Measurements from ENCODE around the gene ATP13A2.
"Not testable (repeated sequence)": the region's sequence is repeated elsewhere in the genome, so short reads cannot be mapped to it uniquely, and the experiment has no call there.

The ATP13A2 gene

GRCh38 chr1:16978139-16978538 is 33.6 kb downstream of the ATP13A2 start:
- DNase-seq = no peak

- DNase-seq = no peak
Measured at GRCh38 chr1:16977377-16977776, 34.4 kb downstream of the ATP13A2 start.

DNA sequence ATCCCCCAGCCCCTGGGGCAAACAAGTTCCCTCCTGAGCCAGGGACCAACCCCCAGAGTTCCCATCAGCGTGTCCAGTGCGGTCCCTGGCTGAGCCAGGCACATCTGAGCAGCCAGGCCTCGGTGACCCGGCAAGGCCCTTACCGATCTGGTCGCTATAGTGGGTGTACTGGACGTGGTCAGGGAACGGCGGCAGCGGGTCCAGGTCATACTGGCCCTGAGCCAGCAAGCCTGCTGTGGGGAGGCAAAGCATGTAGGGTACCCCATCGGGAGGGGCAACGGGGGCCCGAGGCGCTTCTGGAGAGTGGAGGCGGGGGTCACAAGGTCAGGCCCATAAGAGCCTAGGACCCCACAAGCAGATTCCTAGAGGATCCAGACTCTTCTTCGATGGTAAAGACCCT is 34.8 kb downstream of the ATP13A2 start:
- DNase-seq = no peak

DNA sequence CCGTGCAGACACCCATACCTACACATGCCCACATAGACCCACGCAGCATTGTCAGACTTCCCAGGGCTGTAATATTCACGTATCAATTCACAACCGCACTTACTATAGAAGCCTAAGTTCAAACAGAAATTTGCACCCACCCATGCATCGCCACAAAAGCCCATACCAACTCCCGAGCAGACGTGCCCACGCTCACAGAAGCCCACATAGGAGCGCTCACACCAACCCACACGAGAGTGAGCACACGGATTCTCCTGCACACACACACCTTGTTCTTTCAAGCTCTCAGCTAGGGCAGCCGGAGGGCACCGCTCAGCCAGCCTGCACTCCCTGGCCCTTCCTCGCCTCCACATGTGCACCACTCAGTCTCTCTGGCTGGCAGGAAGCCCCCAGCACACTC is 35.9 kb downstream of the ATP13A2 start:
- no peak for DNase-seq

DNA sequence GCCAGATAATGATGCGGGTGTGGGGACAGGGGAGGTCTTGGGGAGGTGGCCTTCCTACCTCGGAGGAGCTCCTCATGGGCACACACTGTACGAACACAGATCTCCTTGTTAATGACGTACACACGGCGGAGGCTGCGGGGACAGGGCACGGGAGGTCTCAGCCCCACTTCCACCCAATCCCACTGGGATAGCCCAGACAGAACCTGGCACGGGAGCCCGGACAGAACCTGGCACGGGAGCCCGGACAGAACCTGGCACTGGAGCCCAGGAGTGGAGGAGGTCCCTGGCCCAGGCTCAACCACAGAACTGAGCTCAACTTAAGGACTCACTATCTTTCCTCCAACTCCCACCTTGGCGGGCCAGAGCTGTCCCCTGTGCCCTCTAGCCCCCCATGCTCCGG is 36.5 kb downstream of the ATP13A2 start:
- DNase-seq = no peak

DNA sequence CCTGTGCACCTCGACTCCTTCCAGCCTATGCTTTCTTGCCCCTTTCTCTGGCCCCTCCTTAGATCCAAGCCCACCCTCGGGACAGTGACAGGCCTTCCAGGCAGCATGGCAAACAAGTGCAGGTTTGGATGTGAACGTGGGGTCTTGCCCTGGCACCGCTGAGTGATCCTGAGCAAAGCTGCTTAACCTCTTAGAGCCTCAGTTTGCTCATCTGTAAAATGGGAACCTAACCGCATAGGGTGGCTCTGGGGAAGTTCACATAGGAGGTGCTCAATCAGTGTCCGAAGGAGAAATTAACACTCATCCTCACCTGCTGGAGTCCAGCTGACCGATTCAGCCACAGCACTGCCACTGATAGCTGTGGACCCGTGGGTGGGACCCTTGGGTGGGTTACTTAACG is 38.5 kb downstream of the ATP13A2 start:
- no peak for DNase-seq

DNA sequence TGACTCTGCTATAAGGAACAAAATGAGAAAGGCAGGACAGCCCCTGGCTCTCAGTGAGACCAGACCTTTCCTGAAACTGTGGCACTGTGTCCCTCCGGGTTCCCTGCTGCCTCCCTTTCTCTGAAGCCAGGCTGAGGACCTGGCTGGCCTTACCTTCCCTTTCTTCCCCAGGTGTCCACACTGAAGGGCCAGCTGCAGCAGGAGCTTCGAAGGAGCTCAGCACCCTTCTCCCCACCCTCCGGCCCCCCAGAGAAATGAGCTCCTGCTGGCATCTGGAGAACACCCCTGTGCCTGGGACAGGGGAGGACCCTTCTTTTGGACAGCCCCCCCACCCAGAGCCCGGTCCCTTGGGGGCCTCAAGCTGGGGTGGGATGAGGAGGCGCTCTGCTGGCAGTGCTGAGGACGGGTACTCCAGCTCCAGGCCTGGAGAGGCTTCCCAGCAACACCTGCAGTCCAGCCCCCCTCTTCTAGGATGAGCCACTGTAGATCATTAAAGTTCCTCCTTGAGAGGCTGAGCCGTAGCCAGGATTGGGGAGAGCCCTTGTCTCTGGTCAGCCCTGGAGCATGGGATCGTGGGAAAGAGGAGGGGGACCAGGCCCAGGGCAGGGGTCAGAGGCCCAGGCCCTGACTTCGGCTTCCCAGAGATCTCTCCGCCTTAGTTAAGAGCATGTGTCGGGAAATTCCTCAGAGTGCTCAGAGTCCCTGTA is 39.4 kb downstream of the ATP13A2 start:
- DNase-seq = no peak

- DNase-seq = no peak
Measured at GRCh38 chr1:16971341-16972188, 40.2 kb downstream of the ATP13A2 start.

GRCh38 chr1:16970132-16970910 is 41.4 kb downstream of the ATP13A2 start:
- DNase-seq = no peak

GRCh38 chr1:16969651-16970050 is 42.1 kb downstream of the ATP13A2 start:
- no peak for DNase-seq

DNA sequence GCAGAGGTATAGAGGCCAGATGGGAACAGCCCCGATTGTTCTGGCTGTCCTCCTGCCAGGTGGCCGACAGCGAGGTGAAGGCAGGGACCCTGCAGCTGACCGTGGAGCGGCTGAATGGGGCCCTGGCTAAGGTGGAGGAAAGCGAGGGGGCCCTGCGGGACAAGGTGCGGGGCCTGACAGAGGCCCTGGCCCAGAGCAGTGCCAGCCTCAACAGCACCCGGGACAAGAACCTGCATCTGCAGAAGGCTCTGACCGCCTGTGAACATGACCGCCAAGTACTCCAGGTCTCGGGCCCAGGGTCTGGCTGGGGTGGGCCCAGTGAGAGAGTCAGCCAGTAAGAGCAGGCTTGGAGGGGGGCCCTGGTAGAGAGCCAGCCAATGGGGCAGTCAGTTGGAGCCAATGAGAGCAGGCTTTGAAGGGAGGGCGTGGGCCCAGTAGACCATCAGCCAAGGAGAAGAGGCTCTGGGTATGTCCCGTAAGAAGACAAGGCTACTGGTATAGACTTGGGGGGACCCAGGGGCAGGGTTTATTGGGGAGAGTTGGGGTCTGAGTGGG is 42.6 kb downstream of the ATP13A2 start:
- DNase-seq = no peak

- DNase-seq = no peak
Measured at GRCh38 chr1:16968372-16968771, 43.4 kb downstream of the ATP13A2 start.

GRCh38 chr1:16967962-16968361 is 43.8 kb downstream of the ATP13A2 start:
- DNase-seq = no peak

- DNase-seq = no peak
Measured at GRCh38 chr1:16967095-16967575, 44.6 kb downstream of the ATP13A2 start.

DNA sequence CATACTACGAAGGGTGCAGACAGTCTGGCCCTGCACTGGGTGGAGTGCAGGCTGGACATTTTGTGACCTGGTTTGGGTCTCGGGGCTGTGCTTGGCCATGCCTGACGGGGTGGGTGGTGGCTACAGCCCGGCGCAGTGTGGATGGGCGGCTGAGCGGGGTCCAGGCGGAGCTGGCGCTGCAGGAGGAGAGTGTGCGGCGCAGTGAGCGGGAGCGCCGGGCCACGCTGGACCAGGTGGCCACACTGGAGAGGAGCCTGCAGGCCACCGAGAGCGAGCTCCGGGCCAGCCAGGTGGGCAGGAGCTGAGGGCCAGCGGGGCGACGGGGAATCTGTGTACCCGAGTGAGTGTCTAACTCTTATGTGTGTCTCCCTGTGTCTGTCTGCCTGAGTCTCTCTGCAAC is 45.4 kb downstream of the ATP13A2 start:
- no peak for DNase-seq

DNA sequence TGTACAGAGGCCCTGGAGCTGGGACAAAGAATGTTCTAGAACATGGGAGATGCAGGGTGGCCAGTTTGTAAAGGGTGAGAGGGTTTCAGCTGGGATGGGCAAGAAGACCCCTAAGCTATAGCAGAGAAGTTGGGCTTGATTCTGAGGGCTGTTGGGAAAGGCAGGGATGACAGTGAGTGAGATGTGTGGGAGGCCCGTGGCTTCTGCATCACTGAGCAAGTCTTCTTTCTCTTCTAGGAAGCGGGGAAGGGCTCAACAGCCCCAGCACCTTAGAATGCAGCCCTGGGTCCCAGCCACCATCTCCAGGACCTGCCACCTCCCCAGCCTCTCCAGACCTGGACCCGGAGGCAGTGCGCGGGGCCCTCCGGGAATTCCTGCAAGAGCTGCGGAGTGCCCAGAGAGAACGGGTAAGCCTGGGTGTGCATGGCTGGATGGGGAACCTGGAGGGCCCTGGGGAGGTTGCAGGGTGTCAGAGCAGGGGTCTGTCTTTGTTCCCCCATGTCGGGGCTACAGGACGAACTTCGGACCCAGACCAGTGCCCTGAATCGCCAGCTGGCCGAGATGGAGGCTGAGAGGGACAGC is 46.2 kb downstream of the ATP13A2 start:
- no peak for DNase-seq

DNA sequence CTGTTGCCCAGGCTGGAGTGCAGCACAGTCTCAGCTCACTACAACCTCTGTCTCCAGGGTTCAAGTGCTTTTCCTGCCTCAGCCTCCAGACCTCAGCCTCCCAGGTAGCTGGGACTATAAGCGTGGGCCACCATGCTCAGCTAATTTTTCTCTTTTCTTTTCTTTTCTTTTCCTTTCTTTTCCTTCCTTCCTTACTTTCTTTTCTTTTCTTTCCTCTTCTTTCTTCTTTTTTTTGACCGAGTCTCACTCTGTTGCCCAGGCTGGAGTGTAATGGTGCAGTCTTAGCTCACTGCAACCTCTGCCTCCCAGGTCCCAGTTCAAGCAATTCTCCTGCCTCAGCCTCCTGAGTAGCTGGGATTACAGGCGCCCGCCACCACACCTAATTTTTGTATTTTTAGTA is 47.6 kb downstream of the ATP13A2 start:
- not testable (repeated sequence) for DNase-seq

DNA sequence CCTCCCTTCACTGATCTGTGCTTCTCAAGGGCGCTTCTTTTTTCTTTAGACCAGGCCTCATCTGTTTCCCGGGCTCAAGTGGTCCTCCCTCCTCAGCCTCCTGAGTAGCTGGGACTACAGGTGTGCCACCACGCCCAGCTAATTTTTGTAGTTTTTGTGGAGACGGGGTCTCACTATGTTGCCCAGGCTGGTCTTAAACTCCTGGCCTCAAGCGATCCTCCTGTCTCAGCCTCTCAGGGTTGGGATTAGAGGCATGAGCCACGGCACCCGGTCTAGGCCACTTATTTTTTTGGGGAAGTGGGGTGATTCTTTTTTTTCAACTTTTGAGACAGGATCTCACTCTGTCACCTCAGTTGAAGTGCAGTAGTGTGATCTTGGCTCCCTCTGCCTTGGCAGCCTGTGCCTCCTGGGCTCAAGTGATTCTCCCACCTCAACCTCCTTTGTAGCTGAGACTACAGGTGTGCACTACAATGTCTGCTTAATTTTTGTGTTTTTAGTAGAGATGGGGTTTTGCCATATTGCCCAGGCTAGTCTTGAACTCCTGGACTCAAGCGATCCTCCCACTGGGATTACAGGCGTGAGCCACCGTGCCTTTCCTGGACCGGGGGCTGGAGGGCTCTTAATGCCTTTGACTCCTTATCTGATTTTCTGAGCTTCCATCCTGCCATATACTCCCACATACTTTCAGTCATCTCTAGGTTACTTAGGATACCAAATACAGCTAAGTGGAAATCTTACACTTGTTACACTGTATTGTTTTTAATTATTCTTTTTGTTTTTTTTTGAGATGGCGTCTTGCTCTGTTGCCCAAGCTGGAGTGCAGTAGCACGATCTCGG is 50.2 kb downstream of the ATP13A2 start:
- DNase-seq = no peak

DNA sequence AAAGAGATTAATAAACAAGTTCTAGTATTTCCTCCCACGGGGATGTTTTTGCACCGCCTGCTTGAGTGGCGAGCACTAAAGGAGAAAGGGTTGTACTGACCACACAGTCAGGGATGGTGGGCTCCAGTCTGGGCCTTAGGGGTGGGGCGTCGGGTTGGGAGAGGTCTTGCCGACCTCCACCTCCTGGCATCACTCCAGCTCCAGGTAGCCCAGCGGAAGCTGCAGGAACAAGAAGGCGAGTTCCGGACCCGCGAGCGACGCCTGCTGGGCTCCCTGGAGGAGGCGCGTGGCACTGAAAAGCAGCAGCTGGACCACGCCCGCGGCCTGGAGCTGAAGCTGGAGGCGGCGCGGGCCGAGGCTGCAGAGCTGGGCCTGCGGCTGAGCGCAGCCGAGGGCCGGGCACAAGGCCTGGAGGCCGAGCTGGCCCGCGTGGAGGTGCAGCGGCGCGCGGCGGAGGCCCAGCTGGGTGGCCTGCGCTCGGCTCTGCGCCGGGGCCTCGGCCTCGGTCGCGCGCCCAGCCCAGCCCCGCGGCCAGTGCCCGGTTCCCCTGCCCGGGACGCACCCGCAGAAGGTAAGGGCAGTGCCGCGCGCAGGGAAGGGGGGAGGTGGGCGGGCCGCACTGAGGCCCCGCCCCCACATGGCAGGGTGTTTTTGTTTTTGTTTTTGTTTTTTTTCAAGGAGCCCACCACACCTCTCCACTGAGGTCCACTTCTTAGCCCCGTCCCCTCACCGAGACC is 51.0 kb downstream of the ATP13A2 start:
- peak; percentile 77 for DNase-seq

GRCh38 chr1:16958475-16958874 is 53.3 kb downstream of the ATP13A2 start:
- DNase-seq = no peak

- no peak for DNase-seq
Measured at GRCh38 chr1:16957731-16958130, 54.0 kb downstream of the ATP13A2 start.
